SK-N-SH (cell line): ENCODE results near the gene UPP2.

ENCODE experiments used
- EP300 ChIP-seq, 2 experiments: IDR thresholded peaks; 2 replicates each; pipeline versions ENCODE4 v1.4.0 to v1.6.1; 2012; ENCODE audit warnings: borderline replicate concordance in 1 of 2, low read depth in 1 of 2, low read length in 1 of 2
- FOSL2 ChIP-seq: IDR thresholded peaks from 2 replicates; pipeline ENCODE4 v1.4.0; 2012; ENCODE audit warnings: low read depth, mild to moderate bottlenecking, moderate library complexity, borderline replicate concordance
- GABPA ChIP-seq: IDR thresholded peaks from 2 replicates; pipeline ENCODE4 v1.4.0; 2012; ENCODE audit warnings: low read depth, mild to moderate bottlenecking
- GATA2 ChIP-seq: sonication (generic); formaldehyde crosslinking; IDR thresholded peaks from 2 replicates; pipeline ENCODE4 v1.5.0; 2020; ENCODE audit warnings: mild to moderate bottlenecking, missing genetic modification reagents
- MXI1 ChIP-seq: IDR thresholded peaks from 2 replicates; pipeline ENCODE4 v1.6.1; 2012; ENCODE audit warnings: mild to moderate bottlenecking, low read depth, low read length, improper control_type of control experiment
- RAD21 ChIP-seq: IDR thresholded peaks from 2 replicates; pipeline ENCODE4 v1.6.1; 2012; ENCODE audit warnings: mild to moderate bottlenecking, low read length
- RXRA ChIP-seq: IDR thresholded peaks from 2 replicates; pipeline ENCODE4 v1.4.0; 2012; ENCODE audit warnings: low read depth, mild to moderate bottlenecking, borderline replicate concordance
- SIN3A ChIP-seq: IDR thresholded peaks from 2 replicates; pipeline ENCODE4 v1.6.1; 2012; ENCODE audit warnings: low read depth, mild to moderate bottlenecking, low read length, moderate library complexity, borderline replicate concordance
- SMC3 ChIP-seq: IDR thresholded peaks from 2 replicates; pipeline ENCODE4 v1.6.1; 2012; ENCODE audit warnings: low read depth, low read length, improper control_type of control experiment
- TAF1 ChIP-seq: IDR thresholded peaks from 2 replicates; pipeline ENCODE4 v1.6.1; 2012; ENCODE audit warnings: low read depth, mild to moderate bottlenecking, low read length, moderate library complexity, borderline replicate concordance
- YY1 ChIP-seq: IDR thresholded peaks from 2 replicates; pipeline ENCODE4 v1.4.0; 2012; ENCODE audit warnings: low read depth, mild to moderate bottlenecking
- TF ChIP-seq, protein P1 (sequence below): IDR thresholded peaks from 2 replicates; pipeline ENCODE4 v1.6.1; 2012; ENCODE audit warnings: mild to moderate bottlenecking, low read depth, low read length, moderate library complexity
- TF ChIP-seq, protein P2 (sequence below): IDR thresholded peaks from 2 replicates; pipeline ENCODE4 v1.4.0; 2012; ENCODE audit warnings: low read depth, borderline replicate concordance
- TF ChIP-seq, protein P3 (sequence below): fragments of 200-600 bp; sonication (generic); IDR thresholded peaks from 2 replicates; pipeline ENCODE4 v1.6.1; 2017; ENCODE audit warnings: antibody characterized with exemption, mild to moderate bottlenecking, moderate library complexity

DNA sequence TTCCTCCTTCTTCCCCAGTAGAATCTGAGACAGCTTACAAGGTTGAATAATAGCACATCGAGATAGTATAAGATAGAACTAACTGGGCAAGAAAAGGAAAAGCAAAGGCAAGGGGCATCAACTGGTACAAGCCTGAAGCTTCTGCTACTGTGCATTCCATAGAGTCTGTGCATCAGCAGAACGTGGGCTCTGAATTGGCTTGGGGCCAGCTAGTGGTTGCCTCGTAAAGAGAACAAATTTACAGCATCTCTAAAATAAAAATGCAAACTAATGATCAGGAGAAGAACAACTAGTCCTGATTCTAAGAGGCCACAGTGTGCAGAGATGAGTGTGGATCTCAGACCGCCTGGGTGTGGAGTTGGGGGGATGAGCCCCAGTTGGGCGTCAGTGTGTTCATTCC is 36.6 kb downstream of the UPP2 start:
- TF ChIP-seq FOSL2: no peak
- TF ChIP-seq, protein P1, sequence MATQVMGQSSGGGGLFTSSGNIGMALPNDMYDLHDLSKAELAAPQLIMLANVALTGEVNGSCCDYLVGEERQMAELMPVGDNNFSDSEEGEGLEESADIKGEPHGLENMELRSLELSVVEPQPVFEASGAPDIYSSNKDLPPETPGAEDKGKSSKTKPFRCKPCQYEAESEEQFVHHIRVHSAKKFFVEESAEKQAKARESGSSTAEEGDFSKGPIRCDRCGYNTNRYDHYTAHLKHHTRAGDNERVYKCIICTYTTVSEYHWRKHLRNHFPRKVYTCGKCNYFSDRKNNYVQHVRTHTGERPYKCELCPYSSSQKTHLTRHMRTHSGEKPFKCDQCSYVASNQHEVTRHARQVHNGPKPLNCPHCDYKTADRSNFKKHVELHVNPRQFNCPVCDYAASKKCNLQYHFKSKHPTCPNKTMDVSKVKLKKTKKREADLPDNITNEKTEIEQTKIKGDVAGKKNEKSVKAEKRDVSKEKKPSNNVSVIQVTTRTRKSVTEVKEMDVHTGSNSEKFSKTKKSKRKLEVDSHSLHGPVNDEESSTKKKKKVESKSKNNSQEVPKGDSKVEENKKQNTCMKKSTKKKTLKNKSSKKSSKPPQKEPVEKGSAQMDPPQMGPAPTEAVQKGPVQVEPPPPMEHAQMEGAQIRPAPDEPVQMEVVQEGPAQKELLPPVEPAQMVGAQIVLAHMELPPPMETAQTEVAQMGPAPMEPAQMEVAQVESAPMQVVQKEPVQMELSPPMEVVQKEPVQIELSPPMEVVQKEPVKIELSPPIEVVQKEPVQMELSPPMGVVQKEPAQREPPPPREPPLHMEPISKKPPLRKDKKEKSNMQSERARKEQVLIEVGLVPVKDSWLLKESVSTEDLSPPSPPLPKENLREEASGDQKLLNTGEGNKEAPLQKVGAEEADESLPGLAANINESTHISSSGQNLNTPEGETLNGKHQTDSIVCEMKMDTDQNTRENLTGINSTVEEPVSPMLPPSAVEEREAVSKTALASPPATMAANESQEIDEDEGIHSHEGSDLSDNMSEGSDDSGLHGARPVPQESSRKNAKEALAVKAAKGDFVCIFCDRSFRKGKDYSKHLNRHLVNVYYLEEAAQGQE: no peak
- TF ChIP-seq, protein P2, sequence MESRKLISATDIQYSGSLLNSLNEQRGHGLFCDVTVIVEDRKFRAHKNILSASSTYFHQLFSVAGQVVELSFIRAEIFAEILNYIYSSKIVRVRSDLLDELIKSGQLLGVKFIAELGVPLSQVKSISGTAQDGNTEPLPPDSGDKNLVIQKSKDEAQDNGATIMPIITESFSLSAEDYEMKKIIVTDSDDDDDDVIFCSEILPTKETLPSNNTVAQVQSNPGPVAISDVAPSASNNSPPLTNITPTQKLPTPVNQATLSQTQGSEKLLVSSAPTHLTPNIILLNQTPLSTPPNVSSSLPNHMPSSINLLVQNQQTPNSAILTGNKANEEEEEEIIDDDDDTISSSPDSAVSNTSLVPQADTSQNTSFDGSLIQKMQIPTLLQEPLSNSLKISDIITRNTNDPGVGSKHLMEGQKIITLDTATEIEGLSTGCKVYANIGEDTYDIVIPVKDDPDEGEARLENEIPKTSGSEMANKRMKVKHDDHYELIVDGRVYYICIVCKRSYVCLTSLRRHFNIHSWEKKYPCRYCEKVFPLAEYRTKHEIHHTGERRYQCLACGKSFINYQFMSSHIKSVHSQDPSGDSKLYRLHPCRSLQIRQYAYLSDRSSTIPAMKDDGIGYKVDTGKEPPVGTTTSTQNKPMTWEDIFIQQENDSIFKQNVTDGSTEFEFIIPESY: no peak
- TF ChIP-seq, protein P3, sequence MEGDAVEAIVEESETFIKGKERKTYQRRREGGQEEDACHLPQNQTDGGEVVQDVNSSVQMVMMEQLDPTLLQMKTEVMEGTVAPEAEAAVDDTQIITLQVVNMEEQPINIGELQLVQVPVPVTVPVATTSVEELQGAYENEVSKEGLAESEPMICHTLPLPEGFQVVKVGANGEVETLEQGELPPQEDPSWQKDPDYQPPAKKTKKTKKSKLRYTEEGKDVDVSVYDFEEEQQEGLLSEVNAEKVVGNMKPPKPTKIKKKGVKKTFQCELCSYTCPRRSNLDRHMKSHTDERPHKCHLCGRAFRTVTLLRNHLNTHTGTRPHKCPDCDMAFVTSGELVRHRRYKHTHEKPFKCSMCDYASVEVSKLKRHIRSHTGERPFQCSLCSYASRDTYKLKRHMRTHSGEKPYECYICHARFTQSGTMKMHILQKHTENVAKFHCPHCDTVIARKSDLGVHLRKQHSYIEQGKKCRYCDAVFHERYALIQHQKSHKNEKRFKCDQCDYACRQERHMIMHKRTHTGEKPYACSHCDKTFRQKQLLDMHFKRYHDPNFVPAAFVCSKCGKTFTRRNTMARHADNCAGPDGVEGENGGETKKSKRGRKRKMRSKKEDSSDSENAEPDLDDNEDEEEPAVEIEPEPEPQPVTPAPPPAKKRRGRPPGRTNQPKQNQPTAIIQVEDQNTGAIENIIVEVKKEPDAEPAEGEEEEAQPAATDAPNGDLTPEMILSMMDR: no peak
- no peak for TF ChIP-seq SMC3
- no peak for TF ChIP-seq YY1
- no peak for TF ChIP-seq MXI1
- TF ChIP-seq EP300 (IDR thresholded peaks at IDR 0.05; ENCODE audit: borderline replicate concordance in 1 of 2, low read depth in 1 of 2, low read length in 1 of 2): no peak
- no peak for TF ChIP-seq TAF1
- TF ChIP-seq SIN3A: no peak
- no peak for TF ChIP-seq GATA2 (CRISPR knock-in tag)
- no peak for TF ChIP-seq RXRA
- no peak for TF ChIP-seq GABPA
- no peak for TF ChIP-seq RAD21
